ENCODE measurements around the gene NPLOC4. TPM values are rescaled to one million over a fixed set of nuclear protein-coding genes. Genes with fewer than 3 reads are reported as not detected.

NPLOC4 gene
- total and polyA plus RNA-seq, 2 of the 13 experiments (the other 11 are each of a cell fraction or from before 2014, with no cell fraction given), result 57.0 to 97.0 TPM

DNA sequence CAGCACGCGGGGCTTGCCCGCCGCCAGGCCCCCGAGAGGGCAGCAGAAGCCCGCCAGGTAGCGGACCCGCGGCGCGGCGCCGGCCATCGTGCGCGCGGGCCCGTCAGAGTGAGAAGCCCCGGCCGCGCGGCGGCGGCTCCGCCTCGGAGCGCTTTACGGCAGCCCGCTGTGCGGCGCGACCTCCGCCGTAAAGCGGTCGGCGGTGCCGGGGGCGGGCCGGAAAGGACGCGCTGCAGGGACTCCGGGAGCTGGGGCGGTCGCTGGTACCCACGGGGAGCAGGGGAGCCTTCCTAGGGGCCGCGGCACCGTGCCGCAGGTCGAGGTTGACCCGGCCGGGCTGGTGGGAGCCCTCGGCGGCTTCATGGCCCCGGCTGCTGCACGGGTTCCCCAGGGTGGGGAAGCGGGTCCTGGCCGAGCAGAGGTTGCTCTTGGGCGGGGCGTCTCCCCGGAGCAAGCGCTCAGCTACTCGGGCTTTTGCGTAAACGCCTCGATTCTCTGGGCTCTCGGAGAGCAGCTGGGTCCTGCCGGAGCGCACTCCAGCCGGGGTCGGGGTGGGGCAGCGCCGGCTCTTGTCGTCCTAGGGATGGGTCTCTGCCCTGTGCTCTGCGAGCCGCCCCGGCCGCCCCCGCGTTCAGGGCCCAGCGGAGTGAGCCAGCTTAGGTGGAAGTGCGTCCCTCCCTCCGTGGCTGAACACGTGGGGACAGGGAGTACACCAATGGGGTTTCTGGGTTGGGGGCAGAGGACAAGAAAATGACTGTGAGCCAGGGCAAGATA lies 84.5 kb downstream of the NPLOC4 start, which contains the start of gene FAAP100 (continued):
- TF ChIP-seq ZNF280D (CRISPR knock-in tag; IDR thresholded peaks at IDR 0.05), result no peak
- TF ChIP-seq HMGXB4 (CRISPR knock-in tag; IDR thresholded peaks at IDR 0.05; ENCODE audit: borderline replicate concordance in 1 of 2, low read depth in 1 of 2), result peak in 1 of 2 experiments; percentile 57; a peak in 2 of 4 replicates
- peak; percentile 83 for TF ChIP-seq ZSCAN31 (CRISPR knock-in tag; IDR thresholded peaks at IDR 0.05; ENCODE audit: low read depth)
- TF ChIP-seq ZNF343 (CRISPR knock-in tag; IDR thresholded peaks at IDR 0.05), result no peak; the same call in 1 of the 2 replicates
- no peak for TF ChIP-seq TEAD3 (CRISPR knock-in tag; optimal IDR thresholded peaks at IDR 0.05; ENCODE audit: borderline replicate concordance)
- no peak for TF ChIP-seq SUZ12 (IDR thresholded peaks at IDR 0.05; ENCODE audit: low read depth, low read length)
- TF ChIP-seq ZNF530 (CRISPR knock-in tag; IDR thresholded peaks at IDR 0.05; ENCODE audit: low read depth), result no peak
- peak; percentile 42; the same call in 1 of the 2 replicates for TF ChIP-seq FOXK1 (CRISPR knock-in tag; IDR thresholded peaks at IDR 0.05; ENCODE audit: borderline replicate concordance, low read depth)
- TF ChIP-seq ZXDC (CRISPR knock-in tag; IDR thresholded peaks at IDR 0.05), result no peak
- peak; percentile 81 for TF ChIP-seq U2AF1 (optimal IDR thresholded peaks at IDR 0.05; ENCODE audit: low read depth, low read length)
- TF ChIP-seq, protein P1, sequence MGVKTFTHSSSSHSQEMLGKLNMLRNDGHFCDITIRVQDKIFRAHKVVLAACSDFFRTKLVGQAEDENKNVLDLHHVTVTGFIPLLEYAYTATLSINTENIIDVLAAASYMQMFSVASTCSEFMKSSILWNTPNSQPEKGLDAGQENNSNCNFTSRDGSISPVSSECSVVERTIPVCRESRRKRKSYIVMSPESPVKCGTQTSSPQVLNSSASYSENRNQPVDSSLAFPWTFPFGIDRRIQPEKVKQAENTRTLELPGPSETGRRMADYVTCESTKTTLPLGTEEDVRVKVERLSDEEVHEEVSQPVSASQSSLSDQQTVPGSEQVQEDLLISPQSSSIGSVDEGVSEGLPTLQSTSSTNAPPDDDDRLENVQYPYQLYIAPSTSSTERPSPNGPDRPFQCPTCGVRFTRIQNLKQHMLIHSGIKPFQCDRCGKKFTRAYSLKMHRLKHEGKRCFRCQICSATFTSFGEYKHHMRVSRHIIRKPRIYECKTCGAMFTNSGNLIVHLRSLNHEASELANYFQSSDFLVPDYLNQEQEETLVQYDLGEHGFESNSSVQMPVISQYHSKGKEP (CRISPR knock-in tag; IDR thresholded peaks at IDR 0.05), result peak; percentile 60; the same call in 1 of the 2 replicates
- peak; percentile 49; the same call in 1 of the 2 replicates for TF ChIP-seq ZNF83 (CRISPR knock-in tag; IDR thresholded peaks at IDR 0.05; ENCODE audit: borderline replicate concordance)
- peak; percentile 42 for TF ChIP-seq HCFC1 (IDR thresholded peaks at IDR 0.05; ENCODE audit: low read depth, low read length)
- 0 out of 2 replicates have a peak, but pooled peaks have one; percentile 74 for TF ChIP-seq MXD3 (CRISPR knock-in tag; IDR thresholded peaks at IDR 0.05)
- peak; percentile 49; the same call in 1 of the 2 replicates for TF ChIP-seq ZNF143 (CRISPR knock-in tag; IDR thresholded peaks at IDR 0.05)
- TF ChIP-seq ZMAT3 (CRISPR knock-in tag; conservative IDR thresholded peaks at IDR 0.05), result peak; percentile 58; the same call in 1 of the 2 replicates
- TF ChIP-seq ZNF580 (CRISPR knock-in tag; IDR thresholded peaks at IDR 0.05; ENCODE audit: borderline replicate concordance, low read depth), result peak; percentile 75; the same call in 1 of the 2 replicates
- TF ChIP-seq GLI4 (CRISPR knock-in tag; IDR thresholded peaks at IDR 0.05; ENCODE audit: borderline replicate concordance), result no peak; the same call in none of the 2 replicates

All from HepG2 (cell line).